ENCODE data around the gene KRTAP12-3.

DNA sequence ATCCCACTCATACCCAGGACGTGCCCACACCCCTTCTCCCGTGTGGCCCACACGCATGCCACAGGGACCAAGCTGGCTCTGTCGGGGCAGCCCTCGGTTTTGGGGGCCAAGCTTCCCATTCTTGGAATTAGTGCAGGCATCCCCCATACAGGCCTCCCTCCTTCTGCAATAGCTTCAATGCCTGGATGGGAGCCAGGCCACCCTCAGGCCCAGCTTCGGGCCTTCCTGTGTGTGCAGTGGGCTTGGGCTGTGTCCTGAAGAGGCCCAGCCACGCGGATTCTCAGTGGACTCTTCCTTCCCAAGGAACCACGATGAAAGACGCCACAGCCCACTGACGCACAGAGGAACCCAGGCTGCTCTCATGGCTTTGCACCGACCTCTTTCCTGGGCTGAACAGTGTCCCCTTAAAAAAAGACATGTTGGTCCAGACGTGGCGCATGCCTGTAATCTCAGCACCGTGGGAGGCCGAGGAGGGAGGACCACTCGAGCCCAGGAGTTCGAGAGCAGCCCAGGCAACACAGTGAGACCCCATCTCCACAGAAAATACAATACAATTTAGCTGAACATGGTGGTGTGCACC lies 8.1 kb upstream of the KRTAP12-3 start:
- TF ChIP-seq CTCF (IDR thresholded peaks at IDR 0.05) (no peak), JUND (IDR thresholded peaks at IDR 0.05) (no peak), RFX5 (IDR thresholded peaks at IDR 0.05; ENCODE audit: low read length) (no peak)

Measured in SK-N-SH (cell line).